HCT116 (cell line): Measurements from ENCODE around the gene S100P. TPM values are rescaled to one million over a fixed set of nuclear protein-coding genes. Genes with fewer than 3 reads are reported as not detected.

Experiments
- ATAC-seq: fragments of 200-7000 bp; cut with Tn5 transposase; 2 replicates; pipeline ENCODE4 v1.9.1; 2020; ENCODE audit warnings: mild to moderate bottlenecking, moderate library complexity
- BruUV-seq: library from RNA; stranded (reverse); fragments of 400-500 nt; replicated peaks from 2 replicates; lab custom pipeline; 2021; lab: Mats Ljungman, UMichigan
- CTCF ChIA-PET: fragments of 300-600 bp; sonication (Branson Sonifier 250); formaldehyde crosslinking; loops from one replicate; lab custom pipeline; 2021; ENCODE audit warnings: antibody characterized with exemption; lab: Charles Lee
- POLR2A ChIA-PET: fragments of 300-600, 350-600 bp; sonication (Branson Sonifier 250); formaldehyde crosslinking; loops from one replicate; lab custom pipeline; 2021; ENCODE audit warnings: antibody characterized with exemption; lab: Charles Lee
- RAD21 ChIA-PET, 2 experiments: fragments of 300-600 bp; sonication (Branson Sonifier 250); formaldehyde crosslinking; loops; one replicate each; lab custom pipeline; 2023; ENCODE audit warnings: low total read pairs in 2 of 2; ENCODE audit not compliant: uncharacterized antibody in 2 of 2, unreplicated experiment in 2 of 2, low non-redundant PET in 1 of 2; lab: Charles Lee
- DNase-seq: peaks from one replicate; pipeline ENCODE4 v3.0.0-alpha.2; 2010; ENCODE audit warnings: low read depth, low spot score
- H2AFZ ChIP-seq: fragments of 200-600 bp; shearing (Covaris generic), sonication (generic); 2 replicates; pipeline ENCODE4 v1.6.1; 2017; ENCODE audit warnings: low read depth, mixed run types, mixed read lengths, antibody characterized with exemption, low read length; ENCODE audit not compliant: poor library complexity, severe bottlenecking
- H3K27ac ChIP-seq: 2 replicates; pipeline ENCODE4 v1.5.1; 2012; ENCODE audit warnings: low read depth, low read length
- H3K27me3 ChIP-seq: fragments of 200-600 bp; sonication (generic); 2 replicates; pipeline ENCODE4 v1.6.1; 2016; ENCODE audit warnings: mixed run types, low read length, mixed read lengths; ENCODE audit not compliant: insufficient read depth
- H3K36me3 ChIP-seq, 2 experiments: fragments of 200-500 bp in 1 of 2; fragments of 200-600 bp in 1 of 2; sonication (Bioruptor generic) in 1 of 2; sonication (generic) in 1 of 2; 2 replicates each; pipeline versions ENCODE4 v1.5.1 to v1.6.1; 2014 to 2016; ENCODE audit warnings: low read length in 2 of 2, inconsistent platforms in 1 of 2, mixed read lengths in 1 of 2, mixed run types in 1 of 2; ENCODE audit not compliant: insufficient read depth in 2 of 2, control insufficient read depth in 1 of 2
- H3K4me1 ChIP-seq, 2 experiments: fragments of 200-600 bp in 1 of 2; sonication (generic) in 1 of 2; 2 replicates each; pipeline versions ENCODE4 v1.5.1 to v1.6.1; 2012 to 2017; ENCODE audit warnings: low read length in 2 of 2, inconsistent platforms in 1 of 2, mild to moderate bottlenecking in 1 of 2, mixed read lengths in 1 of 2, mixed run types in 1 of 2, moderate library complexity in 1 of 2; ENCODE audit not compliant: insufficient read depth in 2 of 2, control insufficient read depth in 1 of 2
- H3K4me2 ChIP-seq: fragments of 200-600 bp; sonication (generic); 2 replicates; pipeline ENCODE4 v1.6.1; 2017; ENCODE audit warnings: mixed run types, low read length, mixed read lengths
- H3K4me3 ChIP-seq, 2 experiments: fragments of 200-600 bp in 1 of 2; sonication (generic) in 1 of 2; replicated peaks in 1 of 2; 2 replicates each; pipeline ENCODE4 v1.5.1; 2011 to 2016; ENCODE audit warnings: low read length in 2 of 2, control low read depth in 1 of 2, low read depth in 1 of 2, mild to moderate bottlenecking in 1 of 2, mixed read lengths in 1 of 2, mixed run types in 1 of 2
- H3K79me2 ChIP-seq: fragments of 200-600 bp; sonication (generic); 2 replicates; pipeline ENCODE4 v1.6.1; 2017; ENCODE audit warnings: mild to moderate bottlenecking, mixed run types, low read length, moderate library complexity, mixed read lengths; ENCODE audit not compliant: insufficient read depth
- H3K9ac ChIP-seq: fragments of 200-600 bp; sonication (generic); 2 replicates; pipeline ENCODE4 v1.6.1; 2016; ENCODE audit warnings: low read length, mixed read lengths
- H3K9me2 ChIP-seq: fragments of 200-600 bp; sonication (generic), shearing (Covaris generic); 2 replicates; pipeline ENCODE4 v1.6.1; 2017; ENCODE audit warnings: mixed run types, mild to moderate bottlenecking, moderate library complexity; ENCODE audit not compliant: insufficient read depth
- H3K9me3 ChIP-seq, 2 experiments: fragments of 200-500 bp in 1 of 2; fragments of 200-600 bp in 1 of 2; sonication (Bioruptor generic) in 1 of 2; sonication (generic) in 1 of 2; 2 replicates each; pipeline ENCODE4 v1.6.1; 2014 to 2017; ENCODE audit warnings: low read length in 2 of 2, mixed read lengths in 2 of 2, inconsistent platforms in 1 of 2, low read depth in 1 of 2, mild to moderate bottlenecking in 1 of 2, mixed run types in 1 of 2, moderate library complexity in 1 of 2; ENCODE audit not compliant: control insufficient read depth in 1 of 2, insufficient read depth in 1 of 2
- H4K20me1 ChIP-seq: fragments of 200-600 bp; sonication (generic), shearing (Covaris generic); 2 replicates; pipeline ENCODE4 v1.6.1; 2017; ENCODE audit warnings: mixed run types, mild to moderate bottlenecking, moderate library complexity; ENCODE audit not compliant: insufficient read depth
- ATF3 ChIP-seq: IDR thresholded peaks from 2 replicates; pipeline ENCODE4 v1.6.1; 2012
- EGR1 ChIP-seq: IDR thresholded peaks from 2 replicates; pipeline ENCODE4 v1.6.1; 2012; ENCODE audit warnings: low read depth
- ELF1 ChIP-seq: IDR thresholded peaks from 2 replicates; pipeline ENCODE4 v1.6.1; 2012; ENCODE audit warnings: low read depth, borderline replicate concordance
- EZH2 ChIP-seq: fragments of 200-600 bp; sonication (generic); IDR thresholded peaks from 2 replicates; pipeline ENCODE4 v1.6.1; 2017; ENCODE audit warnings: antibody characterized with exemption, mixed run types
- JUND ChIP-seq: IDR thresholded peaks from 2 replicates; pipeline ENCODE4 v1.6.1; 2012
- MAX ChIP-seq: IDR thresholded peaks from 2 replicates; pipeline ENCODE4 v1.6.1; 2012
- REST ChIP-seq: IDR thresholded peaks from 2 replicates; pipeline ENCODE4 v1.6.1; 2012; ENCODE audit warnings: low read depth
- SIN3A ChIP-seq: IDR thresholded peaks from 2 replicates; pipeline ENCODE4 v1.6.1; 2012; ENCODE audit warnings: low read depth
- SRF ChIP-seq: IDR thresholded peaks from 2 replicates; pipeline ENCODE4 v1.6.1; 2012; ENCODE audit warnings: low read depth
- YY1 ChIP-seq: IDR thresholded peaks from 2 replicates; pipeline ENCODE4 v1.6.1; 2011; ENCODE audit warnings: low read length, low read depth, moderate library complexity, mild to moderate bottlenecking; ENCODE audit not compliant: insufficient replicate concordance; ENCODE audit errors: extremely low read depth
- ZBTB33 ChIP-seq: IDR thresholded peaks from 2 replicates; pipeline ENCODE4 v1.6.1; 2011; ENCODE audit warnings: mild to moderate bottlenecking, low read length, moderate library complexity; ENCODE audit not compliant: insufficient replicate concordance; ENCODE audit errors: extremely low read depth
- ZFX ChIP-seq: fragments of 450-650 bp; IDR thresholded peaks from 2 replicates; pipeline ENCODE4 v1.6.1; 2017
- intact Hi-C: fragments of 100-400 bp; cut with micrococcal nuclease; formaldehyde crosslinking; loops from 2 replicates; pipeline ENCODE4 v1.10.0; 2022
- total RNA-seq: library from RNA; stranded (reverse); gene quantifications from one replicate; pipeline ENCODE4 v1.2.1, GENCODE V29; 2021; ENCODE audit not compliant: unreplicated experiment

Gene S100P
- total RNA-seq, 1 experiment from 2014 or later, result 4.1 TPM

- Histone ChIP-seq H3K36me3 (no peaks in the 10 kb centered on the region), H2AFZ (no peak overlapping the region), H3K27me3 (no peaks in the 10 kb centered on the region), H3K9me3 (no peaks in the 10 kb centered on the region), H3K4me2 (no peak overlapping the region), H3K27ac (no peak overlapping the region), H3K9ac (no peak overlapping the region), H3K4me1 (peaks cover 12 to 27% of the 10 kb centered on the region in 2 experiments), H4K20me1 (no peaks in the 10 kb centered on the region), H3K79me2 (no peaks in the 10 kb centered on the region), H3K9me2 (no peaks in the 10 kb centered on the region), H3K4me3 (no peak overlapping the region)
- no peak for DNase-seq
- POLR2A ChIA-PET, result no interaction called here
- ATAC-seq, result no peak
- RAD21 ChIA-PET, result no interaction called here
- CTCF ChIA-PET, result no interaction called here
- TF ChIP-seq ZBTB33 (no peak), JUND (no peak), SIN3A (no peak), ELF1 (no peak), MAX (no peak), REST (no peak), ZFX (no peak), EGR1 (no peak), ATF3 (no peak), YY1 (no peak), EZH2 (no peak), SRF (no peak)
- BruUV-seq, result no TSS peak
- intact Hi-C loops, result loop anchor here (10.0 kb wide), 1 partner anchor 246 kb away; no protein-coding TSS in a partner anchor
Measured at GRCh38 chr4:6728320-6729029, 34.8 kb downstream of the S100P start.
